GM12878 (cell line): Measurements from ENCODE around the gene MAPKAPK2. TPM values are rescaled to one million over a fixed set of nuclear protein-coding genes. Genes with fewer than 3 reads are reported as not detected.

Experiments used
- ATAC-seq: fragments of 200-7000 bp; cut with Tn5 transposase; 3 replicates; pipeline ENCODE4 v1.9.1; 2020; ENCODE audit warnings: mild to moderate bottlenecking, moderate library complexity
- BruUV-seq: library from RNA; stranded (reverse); fragments of 400-500 nt; replicated peaks from 2 replicates; lab custom pipeline; 2021; lab: Mats Ljungman, UMichigan
- CTCF ChIA-PET: fragments of 300-600 bp; sonication (Branson Sonifier 250); formaldehyde crosslinking; extraction: SDS; loops from one replicate; lab custom pipeline; 2021; ENCODE audit warnings: inconsistent platforms; lab: Yijun Ruan, JAX
- POLR2A ChIA-PET: fragments of 350-600 bp; formaldehyde crosslinking; extraction: SDS; loops from one replicate; lab custom pipeline; 2021; ENCODE audit warnings: inconsistent platforms; lab: Charles Lee
- RAD21 ChIA-PET: fragments of 300-600 bp; sonication (Branson Sonifier 250); formaldehyde crosslinking; loops from one replicate; lab custom pipeline; 2023; ENCODE audit warnings: antibody characterized with exemption; ENCODE audit not compliant: unreplicated experiment; lab: Charles Lee
- SMC1A ChIA-PET: fragments of 300-600 bp; sonication (Branson Sonifier 250); formaldehyde crosslinking; loops from one replicate; lab custom pipeline; 2023; ENCODE audit not compliant: unreplicated experiment, uncharacterized antibody; lab: Charles Lee
- DNase-seq: peaks from one replicate; pipeline ENCODE4 v3.0.0-alpha.2; 2011; ENCODE audit warnings: low read depth, low spot score
- FAIRE-seq: peaks from 3 replicates; lab custom pipeline; 2011; peaks lifted over from hg19 to GRCh38; lab: Jason Lieb, UNC
- H2AFZ ChIP-seq: 2 replicates; pipeline ENCODE4 v1.6.0; 2011; ENCODE audit warnings: low read depth, low read length, control low read depth; ENCODE audit not compliant: control insufficient read depth
- H3K27ac ChIP-seq: 2 replicates; pipeline ENCODE4 v1.5.1; 2011; ENCODE audit warnings: control low read depth; ENCODE audit not compliant: control insufficient read depth, insufficient read depth
- H3K27me3 ChIP-seq, 2 experiments: replicated peaks in 1 of 2; 2 replicates each; pipeline versions ENCODE4 v1.6.0 to v1.6.1; 2011; ENCODE audit warnings: low read length in 1 of 2; ENCODE audit not compliant: control insufficient read depth in 2 of 2, insufficient read depth in 2 of 2
- H3K36me3 ChIP-seq, 2 experiments: 2 replicates each; pipeline ENCODE4 v1.5.1; 2011; ENCODE audit warnings: low read length in 1 of 2; ENCODE audit not compliant: control insufficient read depth in 2 of 2, insufficient read depth in 2 of 2
- H3K4me1 ChIP-seq: 2 replicates; pipeline ENCODE4 v1.6.1; 2011; ENCODE audit warnings: mild to moderate bottlenecking, low read length, moderate library complexity, mixed read lengths; ENCODE audit not compliant: control insufficient read depth, insufficient read depth
- H3K4me2 ChIP-seq: 2 replicates; pipeline ENCODE4 v1.6.0; 2011; ENCODE audit warnings: control low read depth; ENCODE audit not compliant: control insufficient read depth, insufficient read depth
- H3K4me3 ChIP-seq: fragments of 200-600 bp; sonication (generic); 2 replicates; pipeline ENCODE4 v1.5.1; 2016
- H3K79me2 ChIP-seq: 2 replicates; pipeline ENCODE4 v1.6.0; 2011; ENCODE audit warnings: low read length; ENCODE audit not compliant: control insufficient read depth, insufficient read depth
- H3K9ac ChIP-seq: 2 replicates; pipeline ENCODE4 v1.8.0; 2011; ENCODE audit warnings: low read length, control low read depth, mixed read lengths; ENCODE audit not compliant: control insufficient read depth, insufficient read depth
- H3K9me3 ChIP-seq: replicated peaks from 3 replicates; pipeline ENCODE4 v1.5.1; 2011; ENCODE audit warnings: mild to moderate bottlenecking, low read length; ENCODE audit not compliant: control insufficient read depth, insufficient read depth
- H4K20me1 ChIP-seq: 2 replicates; pipeline ENCODE4 v1.6.0; 2011; ENCODE audit not compliant: control insufficient read depth, insufficient read depth
- CBFB ChIP-seq: IDR thresholded peaks from 2 replicates; pipeline ENCODE4 v1.6.1; 2016; ENCODE audit warnings: antibody characterized with exemption, low read depth
- EGR1 ChIP-seq, 2 experiments: IDR thresholded peaks; 1 replicate in 1 of 2; 2 replicates in 1 of 2; pipeline ENCODE4 v1.6.1; 2011 to 2012; ENCODE audit warnings: low read depth in 2 of 2, low read length in 2 of 2, borderline replicate concordance in 1 of 2, mild to moderate bottlenecking in 1 of 2, moderate library complexity in 1 of 2
- ELK1 ChIP-seq: IDR thresholded peaks from 2 replicates; pipeline ENCODE4 v1.6.1; 2012; ENCODE audit warnings: low read depth, low read length, improper control_type of control experiment
- NR2C2 ChIP-seq: IDR thresholded peaks from 2 replicates; pipeline ENCODE4 v1.6.1; 2011; ENCODE audit warnings: borderline replicate concordance, low read depth; ENCODE audit not compliant: control insufficient read depth, insufficient read length
- NR2F1 ChIP-seq: fragments of 450-650 bp; conservative IDR thresholded peaks from 2 replicates; pipeline ENCODE4 v1.6.1; 2017; ENCODE audit warnings: mild to moderate bottlenecking
- POLR2A ChIP-seq: IDR thresholded peaks from 2 replicates; pipeline ENCODE4 v1.6.1; 2011; ENCODE audit warnings: low read depth, mild to moderate bottlenecking, low read length
- RUNX3 ChIP-seq: IDR thresholded peaks from 2 replicates; pipeline ENCODE4 v1.6.1; 2012; ENCODE audit warnings: low read length, inconsistent platforms
- SUZ12 ChIP-seq: fragments of 200-600 bp; sonication (generic); IDR thresholded peaks from one replicate; pipeline ENCODE4 v1.6.1; 2018; ENCODE audit warnings: antibody characterized with exemption, mild to moderate bottlenecking; ENCODE audit not compliant: unreplicated experiment
- TBL1XR1 ChIP-seq: IDR thresholded peaks from 2 replicates; pipeline ENCODE4 v1.6.1; 2012; ENCODE audit warnings: low read depth, low read length, improper control_type of control experiment
- WGBS: methylation state at CpG from one replicate; pipeline ENCODE4 v1.1.6; 2016; ENCODE audit warnings: low lambda C conversion rate; ENCODE audit not compliant: insufficient replicate concordance, insufficient coverage; ENCODE audit errors: missing lambda C conversion rate; 5-methylcytosine and 5-hydroxymethylcytosine counted together
- in situ Hi-C: fragments of 300-500 bp; cut with MboI; formaldehyde crosslinking; loops from 9 replicates; pipeline ENCODE4 v1.14.3; 2018; ENCODE audit warnings: mixed read lengths
- intact Hi-C: fragments of 100-400 bp; cut with micrococcal nuclease; formaldehyde crosslinking; loops from one replicate; pipeline ENCODE4 v1.14.2; 2022; ENCODE audit not compliant: unreplicated experiment
- polyA plus RNA-seq, 11 experiments: library from polyadenylated mRNA; depleted of rRNA in 4 of 11; unstranded in 6 of 11; stranded (reverse) in 5 of 11; fragments of >200 nt; fragmentation: Nextera tagmentation in 4 of 11; fragmentation: Illumina TruSeq in 1 of 11; extraction: Ambion mirVana in 4 of 11; extraction: Trizol in 1 of 11; gene quantifications; 1 replicate in 1 of 11; 2 replicates in 10 of 11; pipeline versions ENCODE4 v1.2.1 to v1.2.3, GENCODE V29; 2011 to 2016; ENCODE audit warnings: inconsistent platforms in 2 of 11, missing spikeins in 2 of 11, low read depth in 1 of 11
- total RNA-seq, 4 experiments: library from RNA; depleted of rRNA in 3 of 4; stranded (reverse); fragments of >200 nt in 3 of 4; fragmentation: Illumina TruSeq in 1 of 4; extraction: Trizol in 1 of 4; gene quantifications; 2 replicates each; pipeline versions ENCODE4 v1.2.1 to v1.2.3, GENCODE V29; 2013 to 2021

The MAPKAPK2 gene
- total and polyA plus RNA-seq, 10 of the 15 experiments (the other 5 are each of a cell fraction or from before 2014, with no cell fraction given) = 0.72 to 92.2 (median 49.3) TPM

GRCh38 chr1:206684003-206684402 lies 702 bp upstream of the MAPKAPK2 start:
- ChIA-PET POLR2A (interaction anchor here (18.5 kb wide), 1 partner anchor 26 kb away, joined by 334 read pairs; no protein-coding TSS in a partner anchor), RAD21 (interaction anchor here (0.7 to 6.8 kb wide), 6 partner anchors 11 to 74 kb away, joined by 3 to 22 read pairs (median 6); partner anchors contain the start of gene DYRK3)
- WGBS = 51% methylated on average over 8 of the region's 8 CpGs
- H4K20me1 ChIP-seq = no peaks in the 10 kb centered on the region
- peak overlapping the region; percentile 53; the same call in 1 of the 2 replicates for H3K4me2 ChIP-seq
- peaks cover 46% of the 10 kb centered on the region for H3K4me1 ChIP-seq
- no peaks in the 10 kb centered on the region for H3K27me3 ChIP-seq
- no TSS peak for BruUV-seq
- H3K4me3 ChIP-seq = peak overlapping the region; percentile 55; the same call in 1 of the 2 replicates
- H2AFZ ChIP-seq = no peak overlapping the region
- H3K27ac ChIP-seq = no peak overlapping the region
- H3K9me3 ChIP-seq = no peaks in the 10 kb centered on the region
- TF ChIP-seq RUNX3 = 0 out of 2 replicates have a peak, but pooled peaks have one; percentile 16
- no peak for TF ChIP-seq NR2C2
- TF ChIP-seq CBFB = no peak
- no peak for TF ChIP-seq SUZ12
- TF ChIP-seq TBL1XR1 = no peak
- TF ChIP-seq, all 136 proteins: peak for 1
- intact Hi-C loops (loop anchor here (5.0 kb wide), 2 partner anchors 127 to 238 kb away; partner anchors contain the start of gene FCMR), in situ Hi-C loops (no loop called here)
- ChIA-PET CTCF (interaction anchor here (1.2 to 2.2 kb wide), 2 partner anchors 21 to 44 kb away, joined by 4 to 9 read pairs; no protein-coding TSS in a partner anchor), SMC1A (interaction anchor here (1.0 to 5.2 kb wide), 10 partner anchors 15 to 86 kb away, joined by 3 to 29 read pairs (median 6); partner anchors contain the start of gene IL19)
- DNase-seq = no peak
- no peak for ATAC-seq
- H3K9ac ChIP-seq = no peak overlapping the region
- H3K36me3 ChIP-seq = no peaks in the 10 kb centered on the region
- H3K79me2 ChIP-seq = peaks cover 35% of the 10 kb centered on the region
- FAIRE-seq = no peak

DNA sequence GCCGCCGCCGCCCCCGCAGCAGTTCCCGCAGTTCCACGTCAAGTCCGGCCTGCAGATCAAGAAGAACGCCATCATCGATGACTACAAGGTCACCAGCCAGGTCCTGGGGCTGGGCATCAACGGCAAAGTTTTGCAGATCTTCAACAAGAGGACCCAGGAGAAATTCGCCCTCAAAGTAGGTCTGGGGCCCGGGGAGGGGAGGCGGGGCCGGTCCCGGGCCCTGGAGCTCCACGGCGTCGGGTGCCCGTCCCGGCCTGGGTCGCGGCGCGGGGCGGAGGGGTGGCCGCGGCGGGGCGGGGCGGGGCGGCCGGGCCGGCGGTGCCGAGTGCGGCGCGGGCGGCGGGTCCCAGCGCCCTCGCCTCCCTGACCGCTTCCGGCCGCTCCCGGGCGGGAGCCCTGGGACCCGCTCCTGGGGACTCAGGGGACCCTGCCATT lies 646 bp downstream of the MAPKAPK2 start:
- intact Hi-C loops = no loop called here
- in situ Hi-C loops = no loop called here
- TF ChIP-seq NR2F1 (no peak), EGR1 (IDR thresholded peaks at IDR 0.05; ENCODE audit: borderline replicate concordance in 1 of 2, low read depth in 2 of 2, low read length in 2 of 2) (peak in 1 of 2 experiments; percentile 81; a peak in 2 of 3 replicates), ELK1 (no peak), POLR2A (peak; percentile 12; the same call in 1 of the 2 replicates)
- TF ChIP-seq, all 136 proteins: peak for 2
- Histone ChIP-seq H3K27me3 (no peaks in the 10 kb centered on the region), H3K79me2 (peaks cover 47% of the 10 kb centered on the region), H4K20me1 (no peaks in the 10 kb centered on the region), H3K36me3 (no peaks in the 10 kb centered on the region; a peak in 1 of 4 replicates), H3K4me1 (peaks cover 36% of the 10 kb centered on the region), H2AFZ (peak overlapping the region; percentile 13), H3K4me3 (peak overlapping the region; percentile 91), H3K9me3 (no peaks in the 10 kb centered on the region), H3K27ac (peak overlapping the region; percentile 86), H3K9ac (peak overlapping the region; percentile 76), H3K4me2 (no peak overlapping the region; the same call in 1 of the 2 replicates)
- whole genome bisulfite sequencing = 0% methylated on average over 6 of the region's 48 CpGs
- no peak for DNase-seq
- SMC1A ChIA-PET = interaction anchor here (1.0 to 9.6 kb wide), 4 partner anchors 11 to 34 kb away, joined by 3 to 222 read pairs (median 5); no protein-coding TSS in a partner anchor
- no peak for FAIRE-seq
- CTCF ChIA-PET = interaction anchor here (1.5 kb wide), 1 partner anchor 50 kb away, joined by 5 read pairs; the partner anchor contains the start of gene DYRK3
- POLR2A ChIA-PET = interaction anchor here (18.5 kb wide), 1 partner anchor 24 kb away, joined by 334 read pairs; no protein-coding TSS in a partner anchor
- BruUV-seq = no TSS peak
- RAD21 ChIA-PET = no interaction called here
- peak; percentile 22 for ATAC-seq
